Lung (tissue), 12 donors: ENCODE results near the gene FKBP7. TPM values are rescaled to one million over a fixed set of nuclear protein-coding genes. Genes with fewer than 3 reads are reported as not detected.

Experiments used
- ATAC-seq: fragments of 200-7000 bp; cut with Tn5 transposase; one replicate; pipeline ENCODE4 v1.9.1; 2020; ENCODE audit warnings: moderate number of reproducible peaks; ENCODE audit not compliant: insufficient read depth, low FRiP score
- DNase-seq, 3 donors: peaks; one replicate each; pipeline ENCODE4 v3.0.0-alpha.2; 2013 to 2017
- H3K27ac ChIP-seq, 2 donors: one replicate each; pipeline ENCODE4 v1.5.1; 2013; ENCODE audit warnings: mild to moderate bottlenecking in 2 of 2, moderate library complexity in 2 of 2, control low read depth in 1 of 2, inconsistent platforms in 1 of 2, low read depth in 1 of 2, low read length in 1 of 2
- H3K27me3 ChIP-seq, 3 donors: one replicate each; pipeline ENCODE4 v1.5.1; 2013; ENCODE audit warnings: low read length in 2 of 3; ENCODE audit not compliant: control insufficient read depth in 3 of 3, insufficient read depth in 3 of 3
- H3K36me3 ChIP-seq, 4 donors: one replicate each; pipeline ENCODE4 v1.5.1; 2013; ENCODE audit warnings: low read length in 4 of 4, mild to moderate bottlenecking in 1 of 4, moderate library complexity in 1 of 4; ENCODE audit not compliant: control insufficient read depth in 4 of 4, insufficient read depth in 4 of 4
- H3K4me1 ChIP-seq, 5 donors: one replicate each; pipeline ENCODE4 v1.5.1; 2013; ENCODE audit warnings: low read length in 5 of 5, mild to moderate bottlenecking in 2 of 5, moderate library complexity in 1 of 5; ENCODE audit not compliant: control insufficient read depth in 5 of 5, insufficient read depth in 5 of 5
- H3K4me3 ChIP-seq: one replicate; pipeline ENCODE4 v1.5.1; 2013; ENCODE audit warnings: mild to moderate bottlenecking, control low read depth, moderate library complexity
- H3K9ac ChIP-seq, 2 donors: one replicate each; pipeline ENCODE4 v1.5.1; 2013; ENCODE audit warnings: low read length in 2 of 2, control low read depth in 1 of 2; ENCODE audit not compliant: insufficient read depth in 1 of 2
- H3K9me3 ChIP-seq, 4 donors: one replicate each; pipeline ENCODE4 v1.5.1; 2013; ENCODE audit warnings: low read length in 3 of 4, mild to moderate bottlenecking in 1 of 4, moderate library complexity in 1 of 4; ENCODE audit not compliant: control insufficient read depth in 4 of 4, insufficient read depth in 3 of 4
- WGBS, 2 donors: extraction: QIAGEN DNeasy Blood & Tissue Kit; methylation state at CpG; one replicate each; pipeline ENCODE4 v1.1.7; 2013; 5-methylcytosine and 5-hydroxymethylcytosine counted together
- polyA plus RNA-seq, 2 donors: library from polyadenylated mRNA; stranded (reverse); fragments of 200-250 nt; gene quantifications; one replicate each; pipeline ENCODE4 v1.2.1, GENCODE V29; 2013
- total RNA-seq, 2 donors: library from RNA; depleted of rRNA in 1 of 2; stranded (reverse); fragments of >200 nt in 1 of 2; gene quantifications; one replicate each; pipeline ENCODE4 v1.2.1, GENCODE V29; 2014 to 2021
- TF ChIP-seq, protein P1 (sequence below): IDR thresholded peaks from 2 replicates; pipeline ENCODE4 v1.5.1; 2012; ENCODE audit warnings: mild to moderate bottlenecking; ENCODE audit errors: control extremely low read depth, extremely low read depth
- donor health status: control.
- donor health status: control.
- donor health status: Bipolar disorder and iron deficiency.
- donor health status: healthy.
- donor health status: DM: yes; HTN: yes; CAD: no.

Gene FKBP7
- total and polyA plus RNA-seq, 4 donors = 6.6 to 53.3 (median 7.7) TPM

- no peaks in the 10 kb centered on the region for H3K27me3 ChIP-seq
- no peaks in the 10 kb centered on the region for H3K9me3 ChIP-seq
- DNase-seq (peak in 2 of 3 donors; percentile 38 to 55), ATAC-seq (no peak)
- no peak overlapping the region for H3K4me3 ChIP-seq
- H3K9ac ChIP-seq = no peak overlapping the region
- WGBS, 2 donors = 37 to 52% methylated on average over 1 of the region's 1 CpG
- no peak overlapping the region for H3K27ac ChIP-seq
- H3K36me3 ChIP-seq = peaks cover 0 to 5% (median 0%) of the 10 kb centered on the region in 4 donors
- peaks cover 0 to 11% (median 0%) of the 10 kb centered on the region in 5 donors for H3K4me1 ChIP-seq
- TF ChIP-seq, protein P1, sequence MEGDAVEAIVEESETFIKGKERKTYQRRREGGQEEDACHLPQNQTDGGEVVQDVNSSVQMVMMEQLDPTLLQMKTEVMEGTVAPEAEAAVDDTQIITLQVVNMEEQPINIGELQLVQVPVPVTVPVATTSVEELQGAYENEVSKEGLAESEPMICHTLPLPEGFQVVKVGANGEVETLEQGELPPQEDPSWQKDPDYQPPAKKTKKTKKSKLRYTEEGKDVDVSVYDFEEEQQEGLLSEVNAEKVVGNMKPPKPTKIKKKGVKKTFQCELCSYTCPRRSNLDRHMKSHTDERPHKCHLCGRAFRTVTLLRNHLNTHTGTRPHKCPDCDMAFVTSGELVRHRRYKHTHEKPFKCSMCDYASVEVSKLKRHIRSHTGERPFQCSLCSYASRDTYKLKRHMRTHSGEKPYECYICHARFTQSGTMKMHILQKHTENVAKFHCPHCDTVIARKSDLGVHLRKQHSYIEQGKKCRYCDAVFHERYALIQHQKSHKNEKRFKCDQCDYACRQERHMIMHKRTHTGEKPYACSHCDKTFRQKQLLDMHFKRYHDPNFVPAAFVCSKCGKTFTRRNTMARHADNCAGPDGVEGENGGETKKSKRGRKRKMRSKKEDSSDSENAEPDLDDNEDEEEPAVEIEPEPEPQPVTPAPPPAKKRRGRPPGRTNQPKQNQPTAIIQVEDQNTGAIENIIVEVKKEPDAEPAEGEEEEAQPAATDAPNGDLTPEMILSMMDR = no peak
Measured at GRCh38 chr2:178419123-178419522, 59.3 kb downstream of the FKBP7 start.

- DNase-seq = no peak
- TF ChIP-seq, protein P1 = no peak
- Histone ChIP-seq H3K27me3 (no peaks in the 10 kb centered on the region), H3K9me3 (no peaks in the 10 kb centered on the region), H3K27ac (no peak overlapping the region), H3K9ac (no peak overlapping the region), H3K36me3 (peaks cover 0 to 5% (median 0%) of the 10 kb centered on the region in 4 donors), H3K4me1 (peaks cover 0 to 12% (median 0%) of the 10 kb centered on the region in 5 donors), H3K4me3 (no peak overlapping the region)
- 96 to 100% methylated on average over 1 of the region's 1 CpG for WGBS, 2 donors
- ATAC-seq = no peak
Measured at GRCh38 chr2:178418426-178418825, 60.0 kb downstream of the FKBP7 start.

DNA sequence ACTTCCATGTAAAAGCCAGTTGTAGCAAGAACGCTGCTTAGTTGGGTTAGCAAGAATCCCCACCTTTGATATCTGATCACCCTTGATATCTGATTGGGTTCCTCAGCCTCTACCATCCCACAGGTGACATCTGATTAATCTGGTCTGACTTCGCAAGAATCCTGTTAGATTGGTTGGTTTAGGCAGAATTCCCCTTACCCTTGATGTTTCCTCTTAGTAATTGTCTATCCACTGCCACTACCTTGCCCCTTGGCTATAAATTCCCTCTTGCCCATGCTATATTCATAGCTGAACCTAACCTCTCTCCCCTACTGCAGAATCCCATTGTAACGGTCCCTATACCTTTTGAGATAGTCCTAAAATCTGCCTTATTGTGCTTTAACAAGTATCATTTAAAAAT is 60.5 kb downstream of the FKBP7 start:
- ATAC-seq (no peak), DNase-seq (no peak)
- Histone ChIP-seq H3K27me3 (no peaks in the 10 kb centered on the region), H3K9ac (no peak overlapping the region), H3K9me3 (no peaks in the 10 kb centered on the region), H3K27ac (no peak overlapping the region), H3K4me3 (no peak overlapping the region), H3K4me1 (peaks cover 0 to 12% (median 0%) of the 10 kb centered on the region in 5 donors), H3K36me3 (peaks cover 0 to 5% (median 0%) of the 10 kb centered on the region in 4 donors)
- TF ChIP-seq, protein P1 = no peak
- WGBS, 2 donors = 97 to 100% methylated on average over 3 of the region's 3 CpGs

GRCh38 chr2:178415979-178416378 is 62.4 kb downstream of the FKBP7 start:
- no peak overlapping the region for H3K9ac ChIP-seq
- no peaks in the 10 kb centered on the region for H3K27me3 ChIP-seq
- no peaks in the 10 kb centered on the region for H3K9me3 ChIP-seq
- TF ChIP-seq, protein P1 = no peak
- ATAC-seq (no peak), DNase-seq (no peak)
- H3K36me3 ChIP-seq = peaks cover 0 to 5% (median 0%) of the 10 kb centered on the region in 4 donors
- H3K4me1 ChIP-seq = peaks cover 0 to 12% (median 0%) of the 10 kb centered on the region in 5 donors
- H3K27ac ChIP-seq = no peak overlapping the region
- H3K4me3 ChIP-seq = no peak overlapping the region
